Panc1 (cell line): ENCODE measurements around the gene BCAS3. TPM values are rescaled to one million over a fixed set of nuclear protein-coding genes. Genes with fewer than 3 reads are reported as not detected.

Experiments used
- ATAC-seq: fragments of 200-7000 bp; cut with Tn5 transposase; 2 replicates; pipeline ENCODE4 v1.9.1; 2020; ENCODE audit warnings: mild to moderate bottlenecking, moderate library complexity
- BruUV-seq: library from RNA; stranded (reverse); fragments of 400-500 nt; replicated peaks from 2 replicates; lab custom pipeline; 2021; lab: Mats Ljungman, UMichigan
- CTCF ChIA-PET: fragments of 300-600 bp; sonication (Branson Sonifier 250); formaldehyde crosslinking; loops from one replicate; lab custom pipeline; 2022; ENCODE audit warnings: antibody characterized with exemption; lab: Charles Lee
- POLR2A ChIA-PET: fragments of 300-600 bp; sonication (Branson Sonifier 250); formaldehyde crosslinking; loops from one replicate; lab custom pipeline; 2022; ENCODE audit warnings: antibody characterized with exemption; lab: Charles Lee
- DNase-seq: peaks from one replicate; pipeline ENCODE4 v3.0.0-alpha.2; 2010; ENCODE audit warnings: low read depth, low spot score
- H3K27ac ChIP-seq: 2 replicates; pipeline ENCODE4 v1.5.1; 2011; ENCODE audit warnings: mild to moderate bottlenecking, low read length, inconsistent platforms
- H3K27me3 ChIP-seq: fragments of 200-500 bp; sonication (Bioruptor generic); 2 replicates; pipeline ENCODE4 v1.6.0; 2014; ENCODE audit warnings: low read length, inconsistent platforms; ENCODE audit not compliant: control insufficient read depth, insufficient read depth
- H3K36me3 ChIP-seq: fragments of 200-500 bp; sonication (Bioruptor generic); 2 replicates; pipeline ENCODE4 v1.5.1; 2014; ENCODE audit warnings: inconsistent platforms, mild to moderate bottlenecking, low read length, moderate library complexity; ENCODE audit not compliant: control insufficient read depth, insufficient read depth
- H3K4me1 ChIP-seq: 2 replicates; pipeline ENCODE4 v1.5.1; 2011; ENCODE audit warnings: inconsistent platforms, mild to moderate bottlenecking, low read length, moderate library complexity; ENCODE audit not compliant: control insufficient read depth, insufficient read depth
- H3K4me3 ChIP-seq, 2 experiments: 2 replicates each; pipeline ENCODE4 v1.5.1; 2011 to 2012; ENCODE audit warnings: low read depth in 2 of 2, low read length in 2 of 2, mild to moderate bottlenecking in 2 of 2, inconsistent platforms in 1 of 2, moderate library complexity in 1 of 2
- H3K9me3 ChIP-seq: fragments of 200-500 bp; sonication (Bioruptor generic); 2 replicates; pipeline ENCODE4 v1.5.1; 2014; ENCODE audit warnings: low read depth, mild to moderate bottlenecking, inconsistent platforms, low read length, moderate library complexity; ENCODE audit not compliant: control insufficient read depth, insufficient read depth
- CTCF ChIP-seq: fragments of 450-650 bp; IDR thresholded peaks from 2 replicates; pipeline ENCODE4 v1.5.1; 2017; ENCODE audit warnings: mild to moderate bottlenecking
- POLR2AphosphoS5 ChIP-seq: IDR thresholded peaks from 2 replicates; pipeline ENCODE4 v1.6.1; 2012; ENCODE audit warnings: mild to moderate bottlenecking, low read depth, low read length, moderate library complexity
- REST ChIP-seq, 2 experiments: IDR thresholded peaks; 2 replicates each; pipeline ENCODE4 v1.6.1; 2011 to 2012; ENCODE audit warnings: low read depth in 2 of 2, control low read depth in 1 of 2, low read length in 1 of 2, mild to moderate bottlenecking in 1 of 2, moderate library complexity in 1 of 2; ENCODE audit not compliant: insufficient read depth in 1 of 2
- SIN3A ChIP-seq: IDR thresholded peaks from 2 replicates; pipeline ENCODE4 v1.6.1; 2012; ENCODE audit warnings: low read depth, mild to moderate bottlenecking, low read length, moderate library complexity, borderline replicate concordance; ENCODE audit not compliant: insufficient read depth
- TCF7L2 ChIP-seq: IDR thresholded peaks from 2 replicates; pipeline ENCODE4 v1.6.1; 2011; ENCODE audit warnings: mild to moderate bottlenecking, low read depth, low read length, inconsistent platforms
- in situ Hi-C: cut with HindIII; loops from 2 replicates; pipeline ENCODE4 v1.10.0; 2016; ENCODE audit warnings: low sequenced_read_pairs, low pct_unique_long_range_greater_than_20kb
- intact Hi-C: fragments of 100-400 bp; cut with micrococcal nuclease; formaldehyde crosslinking; loops from one replicate; pipeline ENCODE4 v1.10.0; 2022; ENCODE audit not compliant: unreplicated experiment
- total RNA-seq: library from RNA; stranded (reverse); gene quantifications from one replicate; pipeline ENCODE4 v1.2.1, GENCODE V29; 2021; ENCODE audit not compliant: unreplicated experiment

BCAS3 gene
- total RNA-seq, 1 experiment from 2014 or later = 9.3 TPM

- CTCF ChIA-PET = no interaction called here
These were observed 25.0 kb upstream of the BCAS3 start for GRCh38 chr17:60652454-60653247.

GRCh38 chr17:60653569-60653968 lies 24.1 kb upstream of the BCAS3 start:
- no peaks in the 10 kb centered on the region for H3K4me1 ChIP-seq
- ChIA-PET POLR2A (no interaction called here), CTCF (interaction anchor here (0.6 kb wide), 2 partner anchors 16 to 75 kb away, joined by 3 to 4 read pairs; no protein-coding TSS in a partner anchor)
- DNase-seq = no peak
- H3K9me3 ChIP-seq = no peaks in the 10 kb centered on the region
- no peak overlapping the region for H3K4me3 ChIP-seq
- no TSS peak for BruUV-seq
- TF ChIP-seq TCF7L2 = no peak
- no peak for TF ChIP-seq REST (IDR thresholded peaks at IDR 0.05; ENCODE audit: insufficient read depth in 1 of 2, low read depth in 2 of 2, low read length in 1 of 2)
- TF ChIP-seq POLR2AphosphoS5 = no peak
- no peak for TF ChIP-seq SIN3A
- TF ChIP-seq CTCF = no peak
- H3K27ac ChIP-seq = no peak overlapping the region
- ATAC-seq = no peak
- intact Hi-C loops = no loop called here
- no peaks in the 10 kb centered on the region for H3K36me3 ChIP-seq
- H3K27me3 ChIP-seq = no peaks in the 10 kb centered on the region
- in situ Hi-C loops = no loop called here

More at GRCh38 chr17:60652454-60653247, 25.0 kb upstream of the BCAS3 start:
- H3K4me3 ChIP-seq = no peak overlapping the region
- no peaks in the 10 kb centered on the region for H3K9me3 ChIP-seq
- POLR2A ChIA-PET = no interaction called here
- BruUV-seq = no TSS peak
- ATAC-seq (no peak), DNase-seq (no peak)
- no peak overlapping the region for H3K27ac ChIP-seq
- intact Hi-C loops = no loop called here
- no peaks in the 10 kb centered on the region for H3K4me1 ChIP-seq
- no peaks in the 10 kb centered on the region for H3K27me3 ChIP-seq
- H3K36me3 ChIP-seq = no peaks in the 10 kb centered on the region; the same call in 1 of the 2 replicates
- no peak for TF ChIP-seq REST (IDR thresholded peaks at IDR 0.05; ENCODE audit: insufficient read depth in 1 of 2, low read depth in 2 of 2, low read length in 1 of 2)
- TF ChIP-seq TCF7L2 = no peak
- no peak for TF ChIP-seq POLR2AphosphoS5
- TF ChIP-seq CTCF = no peak
- TF ChIP-seq SIN3A = no peak
- in situ Hi-C loops = no loop called here
